Gastroesophageal sphincter (tissue), 4 donors: Measurements from ENCODE around the gene DLGAP4. TPM values are rescaled to one million over a fixed set of nuclear protein-coding genes. Genes with fewer than 3 reads are reported as not detected.
"Not testable (repeated sequence)": the region's sequence is repeated elsewhere in the genome, so short reads cannot be mapped to it uniquely, and the experiment has no call there.

Source experiments
- ATAC-seq: fragments of 150-250 bp; one replicate; pipeline ENCODE4 v1.9.1; 2016; ENCODE audit warnings: mild to moderate bottlenecking, moderate library complexity
- H3K27ac ChIP-seq, 4 donors: fragments of 200-600 bp; sonication (generic) in 3 of 4; 1 replicate in 3 of 4; 2 replicates in 1 of 4; pipeline ENCODE4 v1.5.1; 2016 to 2019
- H3K27me3 ChIP-seq: fragments of 200-600 bp; sonication (generic); one replicate; pipeline ENCODE4 v1.5.1; 2019
- H3K36me3 ChIP-seq, 2 donors: fragments of 200-600 bp; sonication (generic); one replicate each; pipeline ENCODE4 v1.5.1; 2019; ENCODE audit warnings: control low read depth in 1 of 2
- H3K4me1 ChIP-seq, 3 donors: fragments of 200-600 bp; sonication (generic); 1 replicate in 2 of 3; 2 replicates in 1 of 3; pipeline ENCODE4 v1.5.1; 2016 to 2019; ENCODE audit warnings: control low read depth in 2 of 3
- H3K4me3 ChIP-seq, 2 donors: fragments of 200-600 bp; sonication (generic); one replicate each; pipeline ENCODE4 v1.5.1; 2019; ENCODE audit warnings: mild to moderate bottlenecking in 1 of 2, moderate library complexity in 1 of 2
- H3K9me3 ChIP-seq, 3 donors: fragments of 200-600 bp; sonication (generic); one replicate each; pipeline ENCODE4 v1.5.1; 2017 to 2019; ENCODE audit warnings: control low read depth in 2 of 3
- CTCF ChIP-seq, 4 experiments: fragments of 200-600 bp in 2 of 4; fragments of 450-650 bp in 2 of 4; sonication (generic) in 1 of 4; IDR thresholded peaks; one replicate each; pipeline ENCODE4 v1.5.1; 2017 to 2019; ENCODE audit warnings: antibody characterized with exemption in 4 of 4, mild to moderate bottlenecking in 2 of 4, moderate library complexity in 2 of 4
- EP300 ChIP-seq: sonication (generic); formaldehyde crosslinking; IDR thresholded peaks from one replicate; pipeline ENCODE4 v1.6.1; 2017; ENCODE audit warnings: antibody characterized with exemption, mild to moderate bottlenecking
- POLR2A ChIP-seq, 2 donors: fragments of 450-650 bp; IDR thresholded peaks; one replicate each; pipeline ENCODE4 v1.6.1; 2017; ENCODE audit warnings: antibody characterized with exemption in 2 of 2, mild to moderate bottlenecking in 2 of 2, moderate library complexity in 1 of 2
- POLR2AphosphoS5 ChIP-seq: sonication (generic); formaldehyde crosslinking; IDR thresholded peaks from one replicate; pipeline ENCODE4 v1.6.1; 2017; ENCODE audit warnings: antibody characterized with exemption
- WGBS, 2 donors: methylation state at CpG; one replicate each; pipeline ENCODE4 v1.1.5; 2018; ENCODE audit warnings: low coverage in 1 of 2; 5-methylcytosine and 5-hydroxymethylcytosine counted together
- total RNA-seq, 4 donors: library from RNA; depleted of rRNA; stranded (reverse); fragments of >200 nt; gene quantifications; one replicate each; pipeline ENCODE4 v1.1.0, GENCODE V29; 2016

DLGAP4 gene
- total RNA-seq, 4 donors from 2014 or later = 35.5 to 76.1 (median 42.2) TPM

GRCh38 chr20:36507746-36508145 lies 201.6 kb downstream of the DLGAP4 start:
- Histone ChIP-seq H3K9me3 (no peaks in the 10 kb centered on the region), H3K27ac (peak overlapping the region in 2 of 4 donors; percentile 15 to 34), H3K36me3 (peaks cover 0 to 97% of the 10 kb centered on the region in 2 donors), H3K27me3 (no peaks in the 10 kb centered on the region), H3K4me1 (peaks cover 0 to 11% (median 0%) of the 10 kb centered on the region in 3 donors), H3K4me3 (no peak overlapping the region)
- no peak for TF ChIP-seq POLR2A (IDR thresholded peaks at IDR 0.05)
- TF ChIP-seq CTCF (IDR thresholded peaks at IDR 0.05) = no peak
- no peak for TF ChIP-seq EP300
- no peak for TF ChIP-seq POLR2AphosphoS5
- WGBS, 2 donors = 84 to 100% methylated on average over 1 to 4 of the region's 6 CpGs
- no peak for ATAC-seq

GRCh38 chr20:36519012-36519719 lies 213.0 kb downstream of the DLGAP4 start:
- 96% methylated on average over 6 to 9 of the region's 17 CpGs for WGBS, 2 donors
- H3K4me1 ChIP-seq = peaks cover 0 to 57% (median 0%) of the 10 kb centered on the region in 3 donors

GRCh38 chr20:36519944-36520343 lies 213.8 kb downstream of the DLGAP4 start:
- H3K4me1 ChIP-seq = peaks cover 0 to 64% (median 0%) of the 10 kb centered on the region in 3 donors
- H3K4me3 ChIP-seq = no peak overlapping the region
- H3K27ac ChIP-seq = peak overlapping the region in 1 of 4 donors; percentile 48
- no peaks in the 10 kb centered on the region for H3K27me3 ChIP-seq
- H3K9me3 ChIP-seq = no peaks in the 10 kb centered on the region
- H3K36me3 ChIP-seq = peaks cover 0 to 58% of the 10 kb centered on the region in 2 donors
- no peak for ATAC-seq
- no peak for TF ChIP-seq POLR2A (IDR thresholded peaks at IDR 0.05)
- TF ChIP-seq POLR2AphosphoS5 = no peak
- no peak for TF ChIP-seq CTCF (IDR thresholded peaks at IDR 0.05)
- WGBS, 2 donors = 86 to 100% methylated on average over 1 to 2 of the region's 2 CpGs

More at GRCh38 chr20:36519012-36519719, 213.0 kb downstream of the DLGAP4 start:
- no peaks in the 10 kb centered on the region for H3K27me3 ChIP-seq
- H3K9me3 ChIP-seq = no peaks in the 10 kb centered on the region
- ATAC-seq = no peak
- no peak overlapping the region for H3K27ac ChIP-seq
- peaks cover 0 to 58% of the 10 kb centered on the region in 2 donors for H3K36me3 ChIP-seq
- TF ChIP-seq POLR2A (IDR thresholded peaks at IDR 0.05) (no peak), CTCF (IDR thresholded peaks at IDR 0.05) (no peak), EP300 (no peak), POLR2AphosphoS5 (no peak)
- H3K4me3 ChIP-seq = no peak overlapping the region

- 22 to 75% methylated on average over 1 of the region's 1 CpG for WGBS, 2 donors
- TF ChIP-seq CTCF (IDR thresholded peaks at IDR 0.05) (no peak), EP300 (no peak), POLR2A (IDR thresholded peaks at IDR 0.05) (no peak), POLR2AphosphoS5 (no peak)
- peak overlapping the region in 2 of 4 donors; percentile 19 to 78 for H3K27ac ChIP-seq
- peaks cover 0 to 64% (median 0%) of the 10 kb centered on the region in 3 donors for H3K4me1 ChIP-seq
- H3K36me3 ChIP-seq = peaks cover 0 to 74% of the 10 kb centered on the region in 2 donors
- ATAC-seq = no peak
- H3K27me3 ChIP-seq = no peaks in the 10 kb centered on the region
- no peak overlapping the region for H3K4me3 ChIP-seq
- H3K9me3 ChIP-seq = no peaks in the 10 kb centered on the region
These were observed 215.4 kb downstream of the DLGAP4 start for GRCh38 chr20:36521526-36521925.

GRCh38 chr20:36522412-36522811 lies 216.3 kb downstream of the DLGAP4 start:
- not testable (repeated sequence) for H3K9me3 ChIP-seq, H3K27me3 ChIP-seq, ATAC-seq, H3K4me3 ChIP-seq
- Histone ChIP-seq H3K27ac (peak overlapping the region in 3 of 4 donors; percentile 19 to 78 (median 44)), H3K36me3 (peaks cover 0 to 83% of the 10 kb centered on the region in 2 donors), H3K4me1 (peaks cover 0 to 68% (median under 1%) of the 10 kb centered on the region in 3 donors)
- 85 to 100% methylated on average over 3 to 7 of the region's 7 CpGs for WGBS, 2 donors
